Smooth muscle cell of the umbilical artery (primary cell): Measurements from ENCODE around the gene ERN2. TPM values are rescaled to one million over a fixed set of nuclear protein-coding genes. Genes with fewer than 3 reads are reported as not detected.

Experiments used
- total RNA-seq: library from RNA; depleted of rRNA; stranded (reverse); fragments of >200 nt; gene quantifications from 2 replicates; pipeline ENCODE4 v1.2.3, GENCODE V29; 2014

The ERN2 gene
- total RNA-seq = not detected in 2 replicates

GRCh38 chr16:23712976-23713375 lies at the start of gene ERN2:
TSS of gene ERN2 (minus strand) at chr16:23713222. CDS start at chr16:23713187, 35 bp downstream.

GRCh38 chr16:23754594-23755483 lies 41.8 kb upstream of the ERN2 start, which contains the start of gene CHP2:
TSS of gene CHP2 (plus strand) at chr16:23755026. CDS start at chr16:23755050, 24 bp downstream.

GRCh38 chr16:23678430-23679273 lies 34.4 kb downstream of the ERN2 start, which contains the start of gene PLK1:
TSS of gene PLK1 (plus strand) at chr16:23678889. CDS start at chr16:23678933, 44 bp downstream.

GRCh38 chr16:23640931-23641765 lies 71.9 kb downstream of the ERN2 start, which contains the start of the genes DCTN5 and PALB2:
TSS of gene DCTN5 (plus strand) at chr16:23641466. CDS start at chr16:23641543, 77 bp downstream.
TSS of gene PALB2 (minus strand) at chr16:23641310. CDS start at chr16:23641157, 153 bp downstream.

Other genes starting within 250 kb of the ERN2 start
- 30.0 and 44.7 TPM in 2 replicates for gene GGA2, start 202.7 kb downstream of the ERN2 start, total RNA-seq
- 40.1 and 61.9 TPM in 2 replicates for gene EARS2, start 155.9 kb downstream of the ERN2 start, total RNA-seq
- gene UBFD1, start 155.5 kb downstream of the ERN2 start, total RNA-seq = 149 and 167 TPM in 2 replicates
- gene NDUFAB1, start 116.9 kb downstream of the ERN2 start, total RNA-seq = 50.1 and 78.1 TPM in 2 replicates
- 10.1 and 10.4 TPM in 2 replicates for gene PALB2, start 71.9 kb downstream of the ERN2 start, total RNA-seq
- gene DCTN5, start 71.8 kb downstream of the ERN2 start, total RNA-seq = 102 and 117 TPM in 2 replicates
- 3.3 and 13.5 TPM in 2 replicates for gene PLK1, start 34.3 kb downstream of the ERN2 start, total RNA-seq
- not detected in 2 replicates for gene CHP2, start 41.8 kb upstream of the ERN2 start, total RNA-seq
- gene PRKCB, start 122.8 kb upstream of the ERN2 start, total RNA-seq = under 0.01 and 0.30 TPM in 2 replicates